ENCODE data around the gene MRNIP.

Gene MRNIP

GRCh38 chr5:179870403-179870903, 11.8 kb upstream of the MRNIP start:
- DNase-seq = peak; percentile 11

- no peak for DNase-seq
These were observed 11.2 kb upstream of the MRNIP start for GRCh38 chr5:179869641-179870402.

- no peak for DNase-seq
These were observed 10.5 kb upstream of the MRNIP start for GRCh38 chr5:179869101-179869500.

- DNase-seq = no peak
These were observed 9.9 kb upstream of the MRNIP start for GRCh38 chr5:179868541-179868940.

GRCh38 chr5:179867476-179867875, 8.9 kb upstream of the MRNIP start:
- DNase-seq = no peak

- no peak for DNase-seq
These were observed 8.5 kb upstream of the MRNIP start for GRCh38 chr5:179867079-179867465.

- DNase-seq = peak; percentile 10
These were observed 7.8 kb upstream of the MRNIP start for GRCh38 chr5:179866241-179867078.

GRCh38 chr5:179865491-179866240, 7.0 kb upstream of the MRNIP start:
- DNase-seq = no peak

GRCh38 chr5:179864686-179865085, 6.1 kb upstream of the MRNIP start:
- no peak for DNase-seq

GRCh38 chr5:179863449-179864085, 5.0 kb upstream of the MRNIP start:
- DNase-seq = no peak

- no peak for DNase-seq
These were observed 4.3 kb upstream of the MRNIP start for GRCh38 chr5:179862891-179863290.

GRCh38 chr5:179862296-179862695, 3.7 kb upstream of the MRNIP start:
- DNase-seq = no peak

- DNase-seq = no peak
These were observed 1.7 kb upstream of the MRNIP start for GRCh38 chr5:179860301-179860700.

- DNase-seq = peak; percentile 66
These were observed 404 bp downstream of the MRNIP start for GRCh38 chr5:179858241-179858585.

GRCh38 chr5:179854356-179854755, 4.3 kb downstream of the MRNIP start:
- DNase-seq = no peak

GRCh38 chr5:179852993-179853547, 5.5 kb downstream of the MRNIP start:
- no peak for DNase-seq

GRCh38 chr5:179841621-179842020, 17.0 kb downstream of the MRNIP start:
- no peak for DNase-seq

- no peak for DNase-seq
These were observed 17.9 kb downstream of the MRNIP start for GRCh38 chr5:179840766-179841165.

- no peak for DNase-seq
These were observed 18.3 kb downstream of the MRNIP start for GRCh38 chr5:179840321-179840720.

- DNase-seq = no peak
These were observed 19.0 kb downstream of the MRNIP start for GRCh38 chr5:179839328-179840256.
